ENCODE measurements around the gene GPR45. TPM values are rescaled to one million over a fixed set of nuclear protein-coding genes. Genes with fewer than 3 reads are reported as not detected.

The GPR45 gene
- total RNA-seq, 1 donor from 2014 or later, result not detected

DNA sequence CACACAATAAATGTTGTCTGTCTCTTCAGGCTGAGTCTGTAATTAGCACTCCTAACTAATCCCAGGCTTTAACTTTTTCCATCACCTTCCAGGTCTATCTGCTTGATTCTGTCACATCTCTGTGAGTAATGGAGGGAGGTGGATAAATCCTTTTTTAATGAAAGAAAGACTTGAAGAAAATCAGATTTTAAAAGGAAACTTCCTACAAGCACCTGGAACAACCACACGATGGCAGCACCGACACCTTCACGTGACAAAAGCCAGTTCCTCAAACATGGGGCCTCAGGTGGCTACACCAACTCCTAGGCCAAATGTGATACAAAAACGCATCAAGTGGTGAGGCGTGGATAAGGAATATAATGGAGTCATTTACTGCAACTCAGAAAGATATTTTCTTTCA, 46.1 kb downstream of the GPR45 start:
- H3K27ac ChIP-seq (replicated peaks), result no peak overlapping the region
- TF ChIP-seq, protein P1, sequence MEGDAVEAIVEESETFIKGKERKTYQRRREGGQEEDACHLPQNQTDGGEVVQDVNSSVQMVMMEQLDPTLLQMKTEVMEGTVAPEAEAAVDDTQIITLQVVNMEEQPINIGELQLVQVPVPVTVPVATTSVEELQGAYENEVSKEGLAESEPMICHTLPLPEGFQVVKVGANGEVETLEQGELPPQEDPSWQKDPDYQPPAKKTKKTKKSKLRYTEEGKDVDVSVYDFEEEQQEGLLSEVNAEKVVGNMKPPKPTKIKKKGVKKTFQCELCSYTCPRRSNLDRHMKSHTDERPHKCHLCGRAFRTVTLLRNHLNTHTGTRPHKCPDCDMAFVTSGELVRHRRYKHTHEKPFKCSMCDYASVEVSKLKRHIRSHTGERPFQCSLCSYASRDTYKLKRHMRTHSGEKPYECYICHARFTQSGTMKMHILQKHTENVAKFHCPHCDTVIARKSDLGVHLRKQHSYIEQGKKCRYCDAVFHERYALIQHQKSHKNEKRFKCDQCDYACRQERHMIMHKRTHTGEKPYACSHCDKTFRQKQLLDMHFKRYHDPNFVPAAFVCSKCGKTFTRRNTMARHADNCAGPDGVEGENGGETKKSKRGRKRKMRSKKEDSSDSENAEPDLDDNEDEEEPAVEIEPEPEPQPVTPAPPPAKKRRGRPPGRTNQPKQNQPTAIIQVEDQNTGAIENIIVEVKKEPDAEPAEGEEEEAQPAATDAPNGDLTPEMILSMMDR (IDR thresholded peaks at IDR 0.05; ENCODE audit: borderline replicate concordance), result peak; percentile 49
- H3K4me3 ChIP-seq, result no peak overlapping the region
- H3K27me3 ChIP-seq (ENCODE audit: low read depth), result no peaks in the 10 kb centered on the region
- H3K9me3 ChIP-seq (replicated peaks), result no peaks in the 10 kb centered on the region
- DNase-seq, result no peak
- intact Hi-C loops (cut with micrococcal nuclease), result no loop called here
- H3K4me1 ChIP-seq, result no peaks in the 10 kb centered on the region
- H3K36me3 ChIP-seq, result peaks cover 66% of the 10 kb centered on the region

- H3K36me3 ChIP-seq, result peaks cover 63% of the 10 kb centered on the region
- H3K27me3 ChIP-seq (ENCODE audit: low read depth), result no peaks in the 10 kb centered on the region
- H3K27ac ChIP-seq (replicated peaks), result no peak overlapping the region
- H3K4me3 ChIP-seq, result no peak overlapping the region
- no peak for DNase-seq
- TF ChIP-seq, protein P1 (IDR thresholded peaks at IDR 0.05; ENCODE audit: borderline replicate concordance), result no peak
- no peaks in the 10 kb centered on the region for H3K4me1 ChIP-seq
- intact Hi-C loops (cut with micrococcal nuclease), result no loop called here
- H3K9me3 ChIP-seq (replicated peaks), result no peaks in the 10 kb centered on the region
Observed at GRCh38 chr2:105288133-105288532, 46.6 kb downstream of the GPR45 start.

GRCh38 chr2:105290981-105291660, 49.6 kb downstream of the GPR45 start:
- no peak overlapping the region for H3K27ac ChIP-seq (replicated peaks)
- TF ChIP-seq, protein P1 (IDR thresholded peaks at IDR 0.05; ENCODE audit: borderline replicate concordance), result no peak
- H3K4me3 ChIP-seq, result no peak overlapping the region
- H3K36me3 ChIP-seq, result peaks cover 50% of the 10 kb centered on the region
- H3K9me3 ChIP-seq (replicated peaks), result no peaks in the 10 kb centered on the region
- H3K27me3 ChIP-seq (ENCODE audit: low read depth), result no peaks in the 10 kb centered on the region
- peaks cover 12% of the 10 kb centered on the region for H3K4me1 ChIP-seq
- intact Hi-C loops (cut with micrococcal nuclease), result no loop called here
- no peak for DNase-seq

GRCh38 chr2:105291981-105292380, 50.4 kb downstream of the GPR45 start:
- H3K9me3 ChIP-seq (replicated peaks), result no peaks in the 10 kb centered on the region
- intact Hi-C loops (cut with micrococcal nuclease), result no loop called here
- H3K4me1 ChIP-seq, result peaks cover 15% of the 10 kb centered on the region
- peaks cover 46% of the 10 kb centered on the region for H3K36me3 ChIP-seq
- no peak for DNase-seq
- no peaks in the 10 kb centered on the region for H3K27me3 ChIP-seq (ENCODE audit: low read depth)
- no peak overlapping the region for H3K27ac ChIP-seq (replicated peaks)
- TF ChIP-seq, protein P1 (IDR thresholded peaks at IDR 0.05; ENCODE audit: borderline replicate concordance), result no peak
- H3K4me3 ChIP-seq, result no peak overlapping the region

Other genes with a start within 250 kb of the GPR45 start
- gene MRPS9, start 203.7 kb upstream of the GPR45 start, total RNA-seq, result 73.2 TPM
- 9.7 TPM for gene TGFBRAP1, start 88.0 kb downstream of the GPR45 start, total RNA-seq
- gene C2orf49, start 95.8 kb downstream of the GPR45 start, total RNA-seq, result 22.7 TPM
- 2,742 TPM for gene FHL2, start 157.3 kb downstream of the GPR45 start, total RNA-seq

All from left ventricle myocardium inferior (tissue), 1 donor.